Activated naive CD4-positive, alpha-beta T cell treated with Interleukin-2 at 50 U/mL for 16 hours (primary cell): ENCODE measurements around the gene IL36B.

Experiments
- DNase-seq: peaks from one replicate; pipeline ENCODE4 v3.0.0-alpha.2; 2020

The IL36B gene

DNA sequence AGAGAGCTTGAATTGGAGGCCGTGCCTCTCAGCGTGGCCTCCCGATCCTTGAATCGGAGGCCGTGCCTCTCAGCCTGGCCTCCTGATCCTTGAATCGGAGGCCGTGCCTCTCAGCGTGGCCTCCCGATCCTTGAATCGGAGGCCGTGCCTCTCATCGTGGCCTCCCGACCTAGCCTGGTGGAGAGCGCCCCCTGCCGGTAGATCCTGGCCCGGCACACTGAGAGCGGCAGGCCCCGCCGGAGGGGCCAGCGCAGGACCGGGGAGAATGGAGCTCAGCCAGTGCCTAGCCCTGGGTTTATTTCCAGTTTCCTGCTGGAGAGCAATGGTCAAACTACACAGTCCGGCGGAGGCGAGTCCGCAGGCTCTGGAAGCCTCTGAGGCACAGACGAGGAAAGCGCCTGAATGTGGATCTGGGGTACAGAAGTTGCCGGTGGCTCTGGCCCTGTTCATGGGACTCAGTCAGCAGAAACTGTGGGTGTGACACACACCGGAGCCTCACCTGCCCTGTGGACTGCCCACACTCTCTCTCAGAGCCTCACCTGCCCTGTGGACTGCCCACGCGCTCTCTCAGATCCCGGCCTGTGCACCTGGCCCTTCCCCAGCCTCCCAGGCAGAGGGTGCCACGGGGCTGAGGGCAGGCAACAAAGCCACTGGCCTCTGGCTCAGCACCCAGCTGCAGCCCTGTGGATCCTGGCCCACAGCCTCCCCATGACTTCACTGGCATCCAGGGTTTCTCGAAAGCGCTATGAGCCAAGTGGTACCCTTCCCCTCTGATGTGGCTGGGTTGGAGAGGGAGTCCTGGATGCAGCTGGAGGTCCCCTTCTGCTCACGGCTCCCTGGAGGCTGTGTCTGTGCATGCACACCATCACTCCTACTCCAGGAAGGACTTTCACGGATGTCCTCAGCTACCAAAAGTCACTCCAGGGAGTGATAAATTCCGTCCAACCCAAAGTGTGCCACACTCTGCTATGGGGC is 1.5 kb downstream of the IL36B start:
- DNase-seq = no peak

DNA sequence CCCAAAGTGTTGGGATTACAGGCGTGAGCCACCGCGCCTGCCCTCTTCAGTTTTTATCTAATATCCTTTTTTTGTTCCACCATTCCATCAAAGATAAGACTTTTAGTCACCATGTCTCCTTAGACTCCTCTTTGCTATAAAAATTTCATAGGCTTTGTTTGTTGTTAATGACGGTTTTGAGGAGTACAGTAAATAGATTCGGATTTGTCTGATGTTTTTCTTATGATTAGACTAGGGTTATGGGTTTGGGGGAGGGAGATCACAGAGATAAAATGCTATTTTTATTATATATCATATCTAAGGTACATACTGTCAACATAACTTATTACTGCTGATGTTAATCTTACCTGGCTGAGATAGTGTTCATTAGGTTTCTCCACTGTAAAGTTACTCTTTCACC is 6.2 kb downstream of the IL36B start:
- no peak for DNase-seq

DNA sequence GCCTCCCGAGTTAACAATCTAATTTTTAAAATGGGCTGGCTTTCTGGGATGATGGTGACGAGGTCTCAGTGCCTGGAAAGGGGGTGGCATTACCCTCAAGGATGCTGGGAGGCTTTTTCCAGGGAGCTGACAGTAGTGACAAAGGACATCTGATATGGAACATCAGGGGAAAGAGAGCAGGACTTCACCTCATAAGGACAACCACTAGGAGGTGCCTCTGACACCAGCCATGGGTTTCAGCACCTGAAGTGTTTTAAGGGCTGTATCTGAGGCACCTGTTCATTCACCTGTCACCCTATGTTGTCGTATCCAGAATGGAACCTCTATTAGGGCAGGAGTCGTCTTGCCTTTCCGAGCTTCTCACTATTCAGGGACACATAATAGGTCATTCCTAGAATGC is 10.8 kb downstream of the IL36B start:
- DNase-seq = no peak

DNA sequence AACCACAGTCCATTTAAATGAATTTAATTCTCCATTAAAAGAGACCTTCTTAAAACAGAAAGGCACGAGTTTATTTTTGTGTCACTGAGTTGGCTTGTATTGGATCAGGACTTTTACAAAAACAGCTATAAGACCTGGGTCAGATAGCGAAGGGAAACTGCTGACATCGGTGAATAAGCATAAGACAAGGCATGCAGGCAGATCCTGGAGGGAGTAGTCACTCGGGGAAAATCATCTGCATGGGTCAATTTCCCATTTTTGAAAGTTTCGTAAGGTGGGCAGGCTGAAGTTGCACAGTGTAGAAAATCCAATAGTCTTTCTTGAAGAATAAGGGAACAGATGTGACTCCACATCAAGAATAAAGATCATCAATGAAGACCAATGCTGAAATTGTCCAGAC is 12.9 kb downstream of the IL36B start:
- no peak for DNase-seq

DNA sequence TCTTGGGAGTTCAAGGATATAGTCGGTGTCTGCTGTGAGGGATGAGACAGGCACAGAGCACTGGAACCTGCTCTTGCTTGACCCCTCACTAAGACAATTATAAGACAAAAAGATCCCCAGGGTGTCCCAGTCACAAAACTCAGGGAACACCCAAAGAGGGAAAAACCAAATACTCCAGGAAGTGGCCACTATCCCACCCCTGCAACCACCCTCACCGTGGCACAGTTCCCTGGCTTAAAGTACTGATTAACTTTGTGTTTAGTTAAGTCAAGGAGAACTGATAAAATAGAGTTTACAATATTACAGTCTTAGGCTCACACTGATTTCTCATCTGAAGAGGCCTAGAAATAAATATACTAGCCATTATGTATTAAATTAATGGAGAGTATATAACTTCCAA is 13.5 kb downstream of the IL36B start:
- no peak for DNase-seq

DNA sequence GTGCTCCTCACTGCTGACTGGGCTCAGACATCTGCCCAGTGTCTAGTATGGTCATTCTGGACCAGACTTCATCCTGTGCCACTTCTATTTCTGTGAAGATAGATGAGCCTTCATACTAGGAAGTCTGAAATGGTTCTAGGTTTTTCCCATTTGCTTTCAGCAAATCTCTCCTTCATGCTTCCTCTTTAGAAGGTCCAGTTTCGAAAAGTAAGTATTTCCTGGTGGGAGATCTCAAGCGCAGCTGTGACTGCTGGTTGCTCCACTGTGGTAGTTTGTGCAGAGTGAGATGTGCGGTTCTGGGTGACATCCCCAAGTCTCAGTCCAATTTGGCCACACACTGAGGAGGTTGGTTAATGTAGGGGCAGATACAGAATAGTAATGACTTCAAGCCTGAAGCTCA is 14.4 kb downstream of the IL36B start:
- no peak for DNase-seq

DNA sequence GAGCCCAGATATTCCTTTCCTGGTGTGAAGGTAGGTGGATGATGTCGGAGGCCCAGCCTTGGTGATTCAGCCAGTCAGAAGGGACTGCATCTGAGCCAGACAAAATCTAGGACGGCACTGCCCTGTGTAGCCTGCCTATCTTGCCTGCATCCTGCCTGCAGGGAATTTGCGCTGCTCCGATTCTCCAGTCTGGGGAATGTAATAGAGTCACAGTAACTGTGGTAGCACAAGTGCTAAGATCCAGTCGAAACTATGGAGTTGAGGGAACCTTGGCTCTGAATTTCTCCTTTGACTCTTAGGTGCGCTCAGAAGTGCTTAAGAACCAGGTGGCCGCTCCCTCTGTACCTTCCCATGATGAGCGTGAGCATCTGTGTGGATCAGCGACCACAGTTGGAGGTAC is 15.9 kb downstream of the IL36B start:
- no peak for DNase-seq

DNA sequence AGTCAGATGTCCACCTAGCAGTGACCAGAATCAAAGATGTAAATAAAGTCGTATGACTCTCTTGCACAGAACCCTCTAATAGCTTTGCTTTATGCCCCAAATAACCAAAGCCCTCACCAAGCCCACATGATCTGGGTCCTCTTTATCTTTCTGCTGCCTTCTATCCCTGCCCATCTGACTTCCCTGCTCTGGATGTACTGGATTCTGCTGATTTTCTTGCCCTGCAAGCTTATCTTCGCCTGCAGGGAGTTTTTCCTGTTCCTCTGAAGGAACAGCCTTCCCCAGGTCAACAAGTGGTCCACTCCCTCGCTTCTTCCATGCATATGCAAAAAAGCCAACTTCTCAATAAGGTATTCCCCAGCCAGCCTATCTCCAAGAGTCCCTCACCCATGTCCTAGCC is 18.7 kb downstream of the IL36B start:
- no peak for DNase-seq

DNA sequence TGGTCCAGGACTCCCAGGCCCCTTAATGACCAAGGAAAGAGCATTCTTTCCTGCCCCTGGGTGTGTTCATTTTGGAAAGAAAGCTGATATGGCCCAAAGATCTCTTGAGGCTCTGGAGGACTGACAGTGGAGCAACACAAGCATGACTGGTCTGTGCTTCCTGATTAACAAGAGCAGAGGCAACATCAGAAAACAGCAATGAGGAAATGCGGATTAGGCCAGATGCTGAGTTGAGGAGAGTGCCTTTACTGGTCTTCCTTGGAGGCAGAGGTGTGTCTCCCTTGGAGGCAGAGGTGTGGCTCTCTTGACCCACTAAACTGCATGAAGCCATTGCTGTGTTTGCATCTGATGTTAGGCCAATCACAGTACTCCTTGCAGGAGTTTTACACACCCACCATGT is 19.9 kb downstream of the IL36B start:
- no peak for DNase-seq

DNA sequence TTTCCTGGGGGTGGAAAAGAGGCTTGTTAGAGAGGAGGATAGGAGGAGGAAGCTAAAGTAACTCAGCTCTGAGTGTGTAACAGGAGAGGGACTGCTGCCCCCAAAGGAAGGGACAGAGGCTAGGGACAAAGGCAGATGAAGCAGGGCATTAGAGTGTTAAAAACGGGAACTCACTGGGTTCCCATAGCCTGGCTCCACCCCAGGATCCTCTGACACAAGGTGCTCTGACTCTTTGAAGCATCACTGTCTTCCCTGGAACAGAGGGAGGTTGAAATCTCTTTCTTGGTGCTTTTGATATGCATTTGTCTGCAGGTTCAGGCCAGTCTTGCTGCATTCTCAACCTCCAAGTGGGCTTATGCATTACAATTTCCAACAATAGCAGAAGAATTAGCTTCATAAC is 24.6 kb downstream of the IL36B start:
- no peak for DNase-seq

DNA sequence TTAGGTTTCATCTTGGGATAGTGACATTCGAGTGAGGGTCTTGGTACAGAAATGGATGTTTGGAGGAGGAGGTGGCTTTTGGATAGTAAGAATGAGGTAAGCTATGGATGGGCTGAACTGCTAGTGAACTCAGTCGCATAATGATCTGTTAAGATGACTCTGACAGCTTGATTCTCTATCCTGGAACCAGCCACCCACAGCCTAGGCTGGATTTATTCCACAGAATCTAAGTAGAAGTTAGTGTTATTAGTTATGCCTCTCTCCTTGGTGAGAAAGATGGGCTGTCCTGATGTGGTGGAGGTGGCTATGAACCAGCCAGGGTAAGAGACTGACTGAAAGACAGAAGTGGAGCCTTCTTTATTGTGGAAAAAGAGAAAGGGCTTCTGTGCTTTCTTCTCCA is 25.0 kb downstream of the IL36B start:
- no peak for DNase-seq

DNA sequence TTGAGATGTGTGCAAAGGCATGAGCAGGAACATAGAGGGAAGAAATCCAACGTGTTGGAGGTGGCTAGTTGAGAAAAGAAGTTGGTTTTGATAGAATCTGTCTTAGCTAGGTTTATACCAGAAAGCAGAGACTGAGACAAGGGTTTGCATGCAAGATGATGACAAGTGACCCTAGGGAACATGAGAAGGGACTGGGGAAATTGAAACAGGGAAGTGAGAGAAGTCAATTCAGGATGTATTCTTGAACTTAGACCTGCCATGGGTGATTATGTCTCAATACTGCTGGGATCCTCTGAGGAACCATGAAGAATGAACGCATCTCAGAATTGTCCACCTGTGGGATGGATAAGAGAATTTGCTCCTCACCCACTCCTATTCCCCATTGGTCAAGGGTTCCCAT is 26.9 kb downstream of the IL36B start:
- no peak for DNase-seq

DNA sequence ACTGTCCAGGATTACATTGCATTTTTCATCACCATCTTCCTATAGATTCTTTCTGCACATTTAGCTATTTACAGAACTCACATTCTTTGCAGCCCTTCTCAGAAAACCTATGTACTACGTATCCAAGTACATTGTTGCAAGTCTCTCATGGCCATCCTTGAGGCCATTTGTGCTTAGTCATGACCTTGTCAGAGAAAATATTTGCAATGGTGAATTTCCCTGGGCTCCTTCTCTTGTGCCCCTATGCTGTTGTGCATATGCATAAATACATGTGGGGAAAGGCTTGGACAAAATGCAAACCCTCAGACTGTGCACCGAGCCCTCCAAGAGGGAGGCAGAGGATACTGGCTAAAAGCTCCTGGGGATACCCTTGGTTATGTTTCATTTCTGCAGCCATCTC is 27.9 kb downstream of the IL36B start:
- DNase-seq = no peak

DNA sequence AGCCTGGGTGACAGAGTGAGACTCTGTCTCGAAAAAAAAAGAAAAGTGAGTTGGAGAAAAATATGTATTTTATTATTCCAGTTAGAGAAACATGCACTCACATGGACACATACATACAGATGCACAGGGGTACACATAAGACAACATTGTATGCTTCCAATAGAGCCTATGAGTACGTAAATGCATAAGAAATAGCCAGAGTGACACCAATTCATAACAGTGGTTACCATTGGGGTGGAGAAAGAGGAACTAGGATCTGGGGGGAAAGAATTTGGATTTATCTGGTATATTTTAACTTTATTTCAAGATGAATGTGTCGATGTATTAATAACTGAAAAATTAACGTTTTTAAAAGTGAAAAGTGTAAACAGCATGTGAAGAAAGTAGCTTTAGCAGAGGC is 31.4 kb downstream of the IL36B start:
- DNase-seq = no peak

DNA sequence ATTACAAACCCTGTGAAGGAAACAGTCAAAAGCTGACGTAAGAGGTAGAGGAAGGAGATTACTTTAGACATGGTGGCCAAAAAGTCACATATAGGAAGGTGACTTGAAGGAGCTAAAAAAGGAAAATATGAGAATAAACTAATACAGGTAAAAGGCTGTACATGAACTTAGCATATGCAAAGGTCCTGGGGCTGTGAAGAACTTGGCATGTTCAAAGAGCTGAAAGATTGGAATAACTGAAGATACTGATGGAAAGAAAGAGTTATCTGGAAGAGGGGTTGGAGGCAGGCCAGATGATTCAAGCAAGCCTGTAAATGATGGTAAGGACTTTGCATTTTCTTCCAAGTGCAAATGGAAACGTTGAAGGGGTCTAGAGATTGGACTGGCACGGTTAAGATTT is 34.2 kb downstream of the IL36B start:
- no peak for DNase-seq

DNA sequence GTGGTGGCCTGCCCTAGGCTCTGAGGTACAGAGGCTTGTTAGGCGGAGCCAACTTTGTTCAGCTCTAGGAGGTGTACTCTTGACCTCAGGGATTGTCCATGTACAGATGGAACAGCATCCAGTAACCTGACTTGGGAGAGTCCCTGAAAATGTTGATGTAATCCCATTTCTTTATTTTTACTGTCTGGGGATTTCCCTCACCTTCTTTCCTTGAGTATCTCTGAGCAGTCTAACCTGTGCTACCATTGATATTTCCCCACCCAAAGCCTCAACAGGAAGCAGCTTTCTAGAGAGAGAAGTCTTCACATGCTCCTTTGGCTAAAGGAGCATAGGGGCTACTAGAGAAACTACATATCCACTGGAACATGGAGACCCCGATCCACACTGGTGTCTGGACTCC is 37.0 kb downstream of the IL36B start:
- DNase-seq = no peak

DNA sequence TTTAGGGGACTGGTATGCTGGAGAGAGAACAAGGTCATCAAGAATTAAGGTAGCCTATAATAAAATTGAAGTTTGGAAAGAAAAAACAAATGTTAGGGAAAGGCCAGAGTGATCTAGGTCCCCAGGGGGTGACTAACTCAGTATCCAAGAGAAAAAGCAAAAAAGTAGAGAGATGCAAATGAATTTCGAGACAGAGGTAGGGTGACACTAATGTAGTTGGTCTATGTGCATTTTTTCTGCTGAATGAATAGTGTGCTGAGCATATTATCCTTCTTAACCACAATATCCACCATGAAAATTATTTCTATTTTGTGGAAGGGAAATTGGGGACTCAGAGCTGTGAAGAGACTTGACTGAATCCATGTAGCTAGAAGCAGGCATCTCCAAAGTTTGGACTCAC is 37.6 kb downstream of the IL36B start:
- no peak for DNase-seq

DNA sequence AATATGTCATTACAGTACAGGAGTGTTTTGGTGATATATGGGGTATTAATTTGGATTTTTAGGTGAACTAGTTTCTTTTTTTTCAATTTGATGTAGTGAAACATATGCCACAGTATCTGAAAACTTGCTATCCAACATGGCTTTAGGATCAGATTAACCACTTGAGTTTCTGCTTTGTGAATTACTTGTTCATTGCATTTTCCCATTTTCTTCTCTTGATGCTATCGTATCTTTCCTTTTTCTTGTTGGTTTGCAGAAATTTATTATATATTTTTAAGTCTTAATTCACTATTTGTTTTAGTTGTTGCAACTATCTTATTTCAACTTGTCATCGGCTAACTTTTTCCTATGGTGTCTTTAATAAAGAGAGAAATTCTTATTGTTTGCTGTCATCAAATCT is 38.6 kb downstream of the IL36B start:
- no peak for DNase-seq

DNA sequence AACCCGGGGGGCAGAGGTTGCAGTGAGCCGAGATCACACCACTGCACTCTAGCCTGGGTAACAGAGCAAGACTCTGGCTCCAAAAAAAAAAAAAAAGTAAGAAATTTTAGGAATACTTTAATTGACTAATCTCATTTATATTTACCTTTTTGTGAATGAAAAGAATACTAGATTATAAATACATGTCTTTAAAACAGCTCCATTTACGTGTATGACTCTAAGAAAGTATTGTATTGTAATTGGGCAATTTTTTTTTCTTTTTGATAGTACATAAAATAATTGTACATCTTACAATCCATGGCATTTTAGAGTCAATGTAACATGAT is 39.4 kb downstream of the IL36B start:
- DNase-seq = no peak

DNA sequence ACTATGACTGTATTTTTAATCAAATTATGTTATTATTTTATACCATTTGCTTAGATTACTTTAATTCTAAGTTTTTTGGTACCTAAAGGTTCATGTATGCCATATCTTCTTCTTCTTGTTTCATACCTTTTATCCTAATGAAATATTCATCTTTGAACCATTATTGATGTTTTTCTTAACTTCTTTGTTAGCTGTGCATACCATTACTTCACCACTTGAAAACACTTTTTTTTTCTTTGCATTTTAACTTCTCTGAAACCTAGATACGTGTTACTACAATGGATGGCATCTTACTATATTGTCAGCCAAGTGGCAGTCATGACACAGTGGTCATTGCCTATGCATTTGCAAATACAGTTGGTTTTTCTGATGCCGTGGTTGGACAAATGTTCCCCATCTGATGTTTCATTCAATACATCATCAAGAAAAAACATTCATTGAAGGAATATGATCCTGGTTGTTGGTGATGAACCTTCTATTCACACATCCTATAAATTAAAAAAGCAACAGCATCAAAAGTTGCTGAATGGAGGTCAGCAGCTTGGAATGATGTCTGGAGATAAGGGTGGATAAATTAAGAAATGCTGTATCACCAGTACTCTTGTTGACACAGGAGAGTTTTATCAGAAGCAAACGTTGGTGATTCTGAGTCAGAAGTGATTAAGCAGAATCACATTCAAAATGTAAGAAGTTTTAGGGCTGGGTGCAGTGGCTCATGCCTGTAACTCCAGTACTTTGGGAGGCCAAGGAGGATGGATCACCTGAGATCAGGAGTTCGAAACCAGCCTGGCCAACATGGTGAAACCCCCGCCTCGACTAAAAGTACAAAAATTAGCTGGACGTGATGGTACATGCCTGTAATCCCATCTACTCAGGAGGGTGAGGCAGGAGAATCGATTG is 40.0 kb downstream of the IL36B start:
- no peak for DNase-seq

DNA sequence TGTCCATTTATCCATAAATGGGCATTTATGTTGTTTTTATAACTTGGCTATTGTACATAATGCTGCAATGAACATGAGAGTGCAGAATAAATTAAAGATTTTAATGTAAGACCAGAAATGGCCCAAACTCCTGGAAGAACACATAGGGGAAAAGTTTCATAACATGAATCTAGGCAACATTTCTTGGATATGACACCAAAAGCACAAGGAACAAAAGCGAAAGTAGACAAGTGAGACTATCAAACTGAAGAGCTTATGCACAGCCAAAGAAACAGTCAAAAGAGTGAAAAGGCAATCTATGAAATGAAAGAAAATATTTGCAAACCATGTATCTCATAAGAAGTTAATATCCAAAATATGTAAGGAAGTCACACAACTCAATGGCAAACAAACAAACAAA is 41.6 kb downstream of the IL36B start:
- no peak for DNase-seq

DNA sequence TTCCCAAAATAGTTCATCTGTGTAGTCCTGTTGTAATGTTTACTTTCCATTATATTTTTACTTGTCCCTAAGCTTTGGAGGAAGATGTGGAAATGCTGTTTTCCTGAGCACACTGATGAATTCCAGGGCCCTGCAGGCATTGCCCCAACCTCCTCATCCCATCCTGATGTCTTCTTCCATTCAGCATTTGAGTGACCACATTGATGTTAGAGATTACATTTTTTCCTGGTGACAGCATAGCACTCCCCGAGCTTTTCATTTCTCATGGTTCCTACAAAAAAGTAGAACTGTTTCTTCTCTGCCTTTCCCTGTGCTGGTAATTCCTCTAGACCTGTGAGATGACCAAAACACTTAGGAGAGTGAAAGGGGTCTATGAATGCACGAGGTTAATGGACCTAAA is 42.6 kb downstream of the IL36B start:
- no peak for DNase-seq

DNA sequence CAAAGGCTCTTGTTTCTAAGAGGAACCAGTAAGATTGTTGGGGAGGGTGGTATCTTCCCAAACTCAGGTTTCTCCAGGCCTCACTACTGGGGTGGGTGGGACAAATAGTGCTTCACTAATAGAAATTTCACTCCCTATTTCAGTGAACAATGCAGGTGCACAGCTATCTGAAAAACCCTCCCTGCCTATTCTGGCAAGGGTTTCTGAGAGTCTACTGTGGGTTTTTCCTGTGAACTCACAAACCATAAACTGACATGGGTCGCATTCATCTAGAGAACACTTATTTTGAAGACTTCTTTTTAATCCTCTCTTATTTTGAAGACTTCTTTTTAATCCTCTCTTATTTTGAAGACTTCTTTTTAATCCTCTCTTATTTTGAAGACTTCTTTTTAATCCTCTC is 43.0 kb downstream of the IL36B start:
- DNase-seq = no peak

DNA sequence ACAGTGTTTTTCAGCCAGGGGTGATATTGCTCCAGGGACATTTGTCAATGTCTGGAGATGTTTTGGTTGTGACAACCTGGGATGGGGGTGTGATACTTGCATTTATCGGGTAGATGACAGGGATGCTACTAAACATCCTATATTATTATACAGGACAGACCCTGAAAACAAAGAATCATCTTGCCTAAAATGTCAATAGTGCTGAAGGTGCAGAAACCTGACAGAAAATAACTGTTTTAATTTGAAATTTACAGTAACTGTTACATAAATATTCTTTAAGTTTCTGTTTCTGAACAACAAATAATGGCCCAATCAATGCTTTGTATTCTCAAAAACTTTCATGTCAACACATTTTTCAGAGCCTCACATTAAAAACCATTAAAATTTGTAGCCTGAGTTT is 45.4 kb downstream of the IL36B start:
- no peak for DNase-seq
